Renal cortical epithelial cell (primary cell): ENCODE results near the gene OR2S2. TPM values are rescaled to one million over a fixed set of nuclear protein-coding genes. Genes with fewer than 3 reads are reported as not detected.
A peak's percentile ranks its signal among the peaks of the same experiment; 100 is the strongest.

Experiments
- DNase-seq: peaks from one replicate; pipeline ENCODE4 v3.0.0-alpha.2; 2011; ENCODE audit warnings: low read depth
- total RNA-seq: library from RNA; depleted of rRNA; stranded (reverse); fragments of >200 nt; gene quantifications from 2 replicates; pipeline ENCODE4 v1.2.3, GENCODE V29; 2014

The OR2S2 gene
- total RNA-seq, 1 donor from 2014 or later, result not detected

GRCh38 chr9:35909274-35909673, 48.7 kb downstream of the OR2S2 start, which contains the start of gene SPAAR:
SPAAR (plus strand) TSS chr9:35909490; CDS start chr9:35910464, 974 bp downstream.
- no peak for DNase-seq

- no peak for DNase-seq
Observed at GRCh38 chr9:35908504-35909125, 49.3 kb downstream of the OR2S2 start.

GRCh38 chr9:35907711-35908503, 50.0 kb downstream of the OR2S2 start:
- DNase-seq, result peak; percentile 96

Other genes with a start within 250 kb of the OR2S2 start
- 266 and 772 TPM in 2 replicates for gene TLN1, start 226.0 kb downstream of the OR2S2 start, total RNA-seq
- 57.8 and 152 TPM in 2 replicates for gene CREB3, start 225.5 kb downstream of the OR2S2 start, total RNA-seq
- gene GBA2, start 208.9 kb downstream of the OR2S2 start, total RNA-seq, result 14.9 and 46.9 TPM in 2 replicates
- 13.7 and 24.3 TPM in 2 replicates for gene RGP1, start 208.9 kb downstream of the OR2S2 start, total RNA-seq
- gene MSMP, start 203.9 kb downstream of the OR2S2 start, total RNA-seq, result not detected in 2 replicates
- gene NPR2, start 166.6 kb downstream of the OR2S2 start, total RNA-seq, result 13.9 and 35.6 TPM in 2 replicates
- 0.80 TPM in 1 of 2 replicates, not detected in the other for gene SPAG8, start 145.9 kb downstream of the OR2S2 start, total RNA-seq
- 12.7 and 25.7 TPM in 2 replicates for gene HINT2, start 143.1 kb downstream of the OR2S2 start, total RNA-seq
- not detected in 2 replicates for gene FAM221B, start 129.4 kb downstream of the OR2S2 start, total RNA-seq
- gene TMEM8B, start 128.9 kb downstream of the OR2S2 start, total RNA-seq, result 0.69 and 9.4 TPM in 2 replicates
- not detected in 2 replicates for gene OR13J1, start 87.8 kb downstream of the OR2S2 start, total RNA-seq
- gene HRCT1, start 52.0 kb downstream of the OR2S2 start, total RNA-seq, result 0.45 TPM in 1 of 2 replicates, not detected in the other
- 0.17 TPM in 1 of 2 replicates, not detected in the other for gene SPAAR, start 48.7 kb downstream of the OR2S2 start, total RNA-seq
- gene RECK, start 78.8 kb upstream of the OR2S2 start, total RNA-seq, result 9.6 and 11.6 TPM in 2 replicates
- 33.5 and 73.1 TPM in 2 replicates for gene GLIPR2, start 178.6 kb upstream of the OR2S2 start, total RNA-seq
- 0.55 and 1.4 TPM in 2 replicates for gene CCIN, start 211.2 kb upstream of the OR2S2 start, total RNA-seq
- 391 and 514 TPM in 2 replicates for gene CLTA, start 232.8 kb upstream of the OR2S2 start, total RNA-seq